NCI-H1694 treated with DMSO at 0.1 percent for 48 hours (cell line): Measurements from ENCODE around the gene SEC23IP.

Source experiments
- DNase-seq: peaks from one replicate; lab custom pipeline; 2025; lab: John Stamatoyannopoulos, UW

SEC23IP gene

GRCh38 chr10:119940487-119940886 is 48.0 kb downstream of the SEC23IP start:
- no peak for DNase-seq

- no peak for DNase-seq
Measured at GRCh38 chr10:119942973-119943372, 50.4 kb downstream of the SEC23IP start.

GRCh38 chr10:119945805-119946204 is 53.3 kb downstream of the SEC23IP start:
- DNase-seq, result no peak

GRCh38 chr10:119947300-119947699 is 54.8 kb downstream of the SEC23IP start:
- no peak for DNase-seq

GRCh38 chr10:119957451-119957850 is 64.9 kb downstream of the SEC23IP start:
- no peak for DNase-seq

- no peak for DNase-seq
Measured at GRCh38 chr10:119962837-119963236, 70.3 kb downstream of the SEC23IP start.

GRCh38 chr10:119967066-119967465 is 74.5 kb downstream of the SEC23IP start:
- no peak for DNase-seq

GRCh38 chr10:119969609-119970008 is 77.1 kb downstream of the SEC23IP start:
- DNase-seq, result no peak

- no peak for DNase-seq
Measured at GRCh38 chr10:119970107-119970506, 77.6 kb downstream of the SEC23IP start.

GRCh38 chr10:119970963-119971362 is 78.4 kb downstream of the SEC23IP start:
- DNase-seq, result no peak

DNA sequence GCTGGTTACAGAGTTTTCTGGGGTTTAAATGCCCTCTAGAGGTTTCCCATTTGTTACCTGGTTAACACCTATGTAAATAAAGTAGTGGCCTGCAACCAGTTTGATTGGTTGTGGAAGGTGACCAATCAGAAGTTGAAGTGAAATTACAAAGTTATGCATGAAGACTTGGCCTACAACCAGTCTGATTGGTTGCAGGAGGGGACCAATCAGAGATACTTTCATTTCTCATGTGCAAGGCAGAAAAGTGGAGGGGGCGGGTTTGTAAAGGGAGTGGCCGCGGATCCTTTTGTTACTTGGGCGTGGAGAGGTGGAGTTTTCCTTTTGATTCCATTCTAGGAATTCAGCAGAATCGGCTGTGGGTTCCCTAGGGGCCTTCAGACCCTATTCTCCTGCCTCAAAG is 80.8 kb downstream of the SEC23IP start:
- no peak for DNase-seq

DNA sequence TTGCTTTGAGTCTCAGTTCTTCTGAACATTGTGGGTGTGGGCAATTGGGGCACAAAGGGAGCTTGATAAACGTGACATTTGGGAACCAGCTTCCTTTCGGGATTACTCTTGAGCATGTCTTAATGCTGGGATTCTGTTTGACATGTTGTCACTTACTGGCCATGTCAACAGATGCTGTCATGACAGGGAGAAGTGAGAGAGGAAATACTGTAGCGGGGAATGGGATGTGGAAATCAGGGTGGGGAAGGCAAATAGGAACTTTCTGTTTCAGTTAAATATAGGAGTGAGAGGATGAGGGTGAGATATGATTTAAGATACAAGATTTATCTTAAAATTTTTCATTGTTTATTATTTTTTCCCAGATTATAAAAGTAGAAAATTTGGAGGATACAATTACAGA is 83.9 kb downstream of the SEC23IP start:
- no peak for DNase-seq

GRCh38 chr10:119980956-119981750 is 88.6 kb downstream of the SEC23IP start:
- DNase-seq, result no peak

- no peak for DNase-seq
Measured at GRCh38 chr10:119981826-119982225, 89.3 kb downstream of the SEC23IP start.

GRCh38 chr10:119988333-119988732 is 95.8 kb downstream of the SEC23IP start:
- DNase-seq, result no peak

DNA sequence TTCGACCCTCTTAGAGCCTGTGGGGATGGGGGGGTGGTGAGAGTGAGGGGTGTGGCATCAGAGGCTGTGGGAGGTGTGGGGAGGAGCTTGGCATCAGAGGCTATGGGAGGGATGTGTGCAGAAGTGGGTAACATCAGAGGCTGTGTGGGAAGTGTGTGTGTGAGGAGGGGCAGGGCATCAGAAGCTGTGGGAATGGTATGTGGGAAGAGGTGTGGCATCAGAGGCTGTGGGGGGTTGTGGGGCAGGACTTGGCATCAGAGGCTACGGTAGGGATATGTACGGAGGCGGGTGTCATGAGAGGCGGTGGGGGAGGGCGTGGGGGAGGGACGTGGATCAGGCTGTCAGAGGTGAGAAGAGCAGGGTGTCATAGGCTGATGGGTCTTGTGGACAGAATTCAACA is 97.4 kb downstream of the SEC23IP start:
- DNase-seq, result no peak

DNA sequence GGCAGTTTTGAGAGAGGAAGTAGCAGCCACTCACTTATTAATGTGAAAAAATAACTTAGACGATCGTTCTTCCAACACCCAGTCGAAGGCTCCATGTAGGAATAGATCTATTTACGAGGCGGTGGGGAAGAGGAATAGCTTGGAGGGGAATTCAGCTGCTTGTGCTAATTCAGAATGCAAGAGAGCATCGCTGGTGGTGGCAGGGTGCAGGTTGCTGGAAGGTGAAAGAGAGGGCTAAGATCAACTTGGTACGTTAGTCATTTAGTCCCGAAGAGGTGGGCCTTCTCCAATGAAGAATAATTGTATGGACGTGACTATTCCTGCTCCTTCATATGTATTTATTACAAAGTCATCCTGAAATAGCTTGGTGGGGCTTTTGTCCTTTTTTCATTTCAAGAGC is 98.5 kb downstream of the SEC23IP start:
- DNase-seq, result no peak

DNA sequence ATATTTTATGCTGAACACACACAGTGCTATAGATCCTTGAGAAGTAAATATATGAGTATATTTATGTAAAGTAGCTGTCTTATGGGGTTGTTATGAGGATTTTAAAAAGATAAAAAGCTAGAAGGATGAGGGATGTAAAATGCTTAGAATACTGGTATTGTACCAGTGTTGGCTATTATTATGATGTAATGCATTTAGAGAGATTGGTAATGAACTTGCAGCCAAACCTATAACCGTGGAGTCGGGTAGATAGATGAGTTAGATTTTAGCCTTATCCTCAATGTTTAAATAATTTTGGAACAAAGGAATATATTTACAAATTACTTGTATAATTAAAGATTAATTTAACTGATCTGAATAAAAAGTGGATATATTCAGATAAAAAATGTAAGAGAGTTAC is 99.3 kb downstream of the SEC23IP start:
- DNase-seq, result no peak
